Measurements from ENCODE around the gene HPDL.

HPDL gene

DNA sequence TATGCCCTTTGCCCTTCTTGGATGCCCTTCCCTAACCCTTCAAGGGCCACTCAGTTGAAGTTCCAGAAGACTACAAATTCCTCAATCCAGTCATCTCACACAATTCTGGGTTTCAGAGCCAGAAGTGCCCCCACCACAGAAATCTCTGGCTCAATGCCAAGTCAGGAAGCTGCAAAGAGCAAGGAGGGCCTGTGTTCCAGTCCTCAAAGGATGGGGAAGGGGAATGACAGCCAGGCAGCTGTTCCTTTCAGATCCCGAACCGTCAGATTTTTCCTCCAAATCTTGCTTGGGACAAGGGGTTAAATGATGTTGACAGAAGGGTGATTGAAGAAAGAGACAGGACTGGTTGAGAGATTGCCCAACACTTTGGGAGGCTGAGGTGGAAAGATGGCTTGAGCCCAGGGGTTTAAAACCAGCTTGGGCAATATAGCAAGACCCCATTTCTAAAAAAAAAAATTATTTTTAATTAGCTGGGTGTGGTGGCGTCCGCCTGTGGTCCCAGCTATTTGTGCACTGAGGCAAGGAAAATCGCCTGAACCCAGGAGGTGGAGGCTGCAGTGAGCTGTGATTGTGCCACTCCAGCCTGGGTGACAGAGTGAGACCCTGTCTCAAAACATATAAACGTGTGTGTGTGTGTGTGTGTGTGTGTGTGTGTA is 716 bp upstream of the HPDL start:
- DNase-seq, result no peak

GRCh38 chr1:45327644-45328515 is 1.2 kb downstream of the HPDL start:
- DNase-seq, result no peak

DNA sequence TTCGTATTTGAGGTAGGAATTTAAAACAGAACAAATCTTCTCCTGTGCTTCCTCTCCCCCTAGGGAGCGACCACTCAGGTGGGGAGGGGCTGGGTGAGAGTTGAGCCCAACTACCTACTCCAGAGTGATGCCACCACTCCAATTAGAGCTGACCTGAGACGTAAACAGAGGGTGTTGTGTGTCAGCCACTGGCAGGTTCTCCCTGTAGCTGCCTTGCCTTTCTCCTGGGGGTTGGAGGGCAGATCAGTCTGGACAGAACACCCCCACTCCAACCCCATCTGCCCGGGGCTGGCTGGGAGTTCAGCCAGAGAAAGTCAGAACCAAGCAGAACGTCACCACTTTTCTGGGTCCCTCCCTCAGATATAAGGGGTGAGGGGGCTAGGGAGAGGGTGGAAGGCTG is 2.0 kb downstream of the HPDL start:
- no peak for DNase-seq

DNA sequence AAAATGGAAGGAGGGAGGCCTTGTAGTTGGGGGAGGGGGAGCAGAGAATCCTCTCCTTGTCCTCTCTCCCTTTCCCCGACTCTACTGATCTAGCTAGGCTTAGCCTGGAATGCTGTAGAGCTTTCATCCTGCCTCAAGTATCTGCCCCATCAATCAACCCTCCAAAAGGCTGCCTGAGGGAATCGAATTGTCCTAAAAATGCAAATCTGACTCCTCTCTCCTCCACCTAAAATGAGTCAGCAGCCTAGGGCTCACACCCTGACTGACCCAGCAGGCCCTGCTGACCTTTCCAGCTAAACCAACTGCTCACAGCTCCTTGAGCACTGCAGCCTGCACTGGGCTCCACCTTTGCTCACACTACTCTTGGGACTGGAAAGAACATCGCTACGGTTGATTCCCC is 2.8 kb downstream of the HPDL start:
- DNase-seq, result no peak

GRCh38 chr1:45331436-45332345 is 5.0 kb downstream of the HPDL start:
- no peak for DNase-seq

DNA sequence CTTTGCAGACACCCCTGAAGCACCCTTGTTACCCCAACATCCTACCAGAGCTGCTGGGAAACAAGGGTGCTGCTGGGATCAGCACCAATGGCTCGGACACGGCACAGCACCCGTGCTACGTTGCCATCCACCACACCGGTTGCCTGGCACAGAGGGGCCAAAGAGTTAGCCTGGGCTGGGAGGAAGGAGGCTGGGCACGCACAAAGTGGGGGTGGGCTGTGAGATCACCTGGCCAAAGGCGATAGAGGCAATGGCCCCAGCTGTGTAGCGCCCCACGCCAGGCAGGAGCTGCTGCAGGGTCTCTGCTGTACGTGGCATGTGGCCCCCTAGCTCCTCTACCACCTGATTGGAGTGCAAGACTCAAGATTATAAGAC is 5.6 kb downstream of the HPDL start:
- no peak for DNase-seq

DNA sequence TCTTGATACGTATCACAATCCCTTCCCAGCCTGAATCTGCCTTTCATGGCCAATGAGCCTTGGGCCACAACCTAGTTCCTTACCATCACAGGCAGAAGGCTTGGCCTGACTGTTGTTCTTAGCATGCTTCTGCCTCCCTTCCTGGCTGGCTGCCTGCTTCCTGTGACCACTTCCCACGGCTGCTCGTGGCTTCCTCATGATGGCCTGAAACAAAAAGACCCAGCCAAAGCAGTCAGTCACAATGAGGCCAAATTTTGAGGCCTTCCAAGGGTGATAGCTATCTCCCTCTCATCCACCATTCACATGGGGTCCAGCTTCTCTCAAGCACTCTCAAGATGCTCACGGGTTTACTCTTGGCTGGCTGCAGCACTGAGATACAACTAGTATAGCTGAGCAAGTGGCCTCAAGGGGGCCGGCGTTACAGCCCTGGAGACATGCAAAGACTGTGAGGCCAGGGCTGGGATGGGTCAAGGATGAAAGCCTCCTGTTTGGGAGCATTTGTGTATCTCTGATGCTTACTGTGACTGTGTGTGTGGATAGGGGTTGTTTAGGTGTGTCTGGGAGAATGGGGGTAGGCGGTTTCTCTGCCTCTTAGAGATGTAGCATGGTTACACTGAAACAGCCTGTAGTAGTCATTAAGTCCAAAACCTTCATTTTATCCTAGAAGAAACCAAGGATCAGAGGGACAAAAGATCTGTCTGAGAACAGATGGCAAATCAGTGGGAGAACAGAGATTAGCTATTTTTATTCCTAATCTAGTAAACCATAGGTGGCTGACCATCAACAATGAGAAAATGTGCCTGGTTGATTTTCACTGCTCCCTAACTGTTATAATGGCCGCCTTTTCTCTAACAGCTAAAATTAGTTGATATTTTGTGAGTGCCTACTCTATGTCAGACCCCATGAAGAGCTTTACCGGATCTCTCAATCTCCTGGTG is 7.9 kb downstream of the HPDL start:
- DNase-seq, result no peak

GRCh38 chr1:45335855-45336324 is 9.2 kb downstream of the HPDL start:
- no peak for DNase-seq

GRCh38 chr1:45337630-45338325 is 11.1 kb downstream of the HPDL start:
- no peak for DNase-seq

DNA sequence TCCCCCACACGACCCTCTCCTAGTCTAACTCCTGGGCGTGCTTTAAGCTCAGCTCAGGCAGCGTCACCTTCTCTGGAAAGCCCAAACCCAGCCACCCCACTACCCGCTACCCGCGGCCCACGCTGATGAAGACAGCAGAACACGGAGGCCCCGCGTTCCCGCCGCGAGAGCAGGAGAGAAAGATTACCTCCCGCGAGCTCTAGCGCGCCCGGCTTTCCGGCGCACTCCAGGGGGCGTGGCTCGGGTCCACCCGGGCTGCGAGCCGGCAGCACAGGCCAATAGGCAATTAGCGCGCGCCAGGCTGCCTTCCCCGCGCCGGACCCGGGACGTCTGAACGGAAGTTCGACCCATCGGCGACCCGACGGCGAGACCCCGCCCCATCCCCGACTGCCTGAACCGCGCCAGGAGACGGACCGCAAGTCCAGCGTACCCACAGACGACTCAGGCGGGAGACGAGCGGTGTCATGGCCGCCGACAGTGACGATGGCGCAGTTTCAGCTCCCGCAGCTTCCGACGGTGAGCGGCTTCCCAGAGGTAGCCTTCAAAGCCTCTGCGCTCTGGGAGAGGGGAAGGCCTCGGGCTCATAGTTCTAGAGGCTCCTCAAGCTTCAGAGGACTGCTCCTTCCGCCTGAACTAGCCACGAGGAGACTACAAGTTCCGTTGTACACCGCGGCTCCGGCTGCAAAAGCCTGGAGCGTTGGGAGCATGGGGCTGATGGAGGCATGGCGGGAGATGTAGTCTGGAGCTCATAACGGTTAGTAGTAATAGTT is 13.3 kb downstream of the HPDL start, which contains the start of the genes MUTYH and TOE1:
Gene MUTYH, minus strand, starts transcription at position 652 of the 770 bp plus-strand sequence. CDS start 5,935 bp downstream, outside the sequence.
Gene TOE1, plus strand, starts transcription at position 382 of the 770 bp plus-strand sequence. Its CDS starts 83 bp downstream, at position 465.
- DNase-seq, result peak; percentile 87

DNA sequence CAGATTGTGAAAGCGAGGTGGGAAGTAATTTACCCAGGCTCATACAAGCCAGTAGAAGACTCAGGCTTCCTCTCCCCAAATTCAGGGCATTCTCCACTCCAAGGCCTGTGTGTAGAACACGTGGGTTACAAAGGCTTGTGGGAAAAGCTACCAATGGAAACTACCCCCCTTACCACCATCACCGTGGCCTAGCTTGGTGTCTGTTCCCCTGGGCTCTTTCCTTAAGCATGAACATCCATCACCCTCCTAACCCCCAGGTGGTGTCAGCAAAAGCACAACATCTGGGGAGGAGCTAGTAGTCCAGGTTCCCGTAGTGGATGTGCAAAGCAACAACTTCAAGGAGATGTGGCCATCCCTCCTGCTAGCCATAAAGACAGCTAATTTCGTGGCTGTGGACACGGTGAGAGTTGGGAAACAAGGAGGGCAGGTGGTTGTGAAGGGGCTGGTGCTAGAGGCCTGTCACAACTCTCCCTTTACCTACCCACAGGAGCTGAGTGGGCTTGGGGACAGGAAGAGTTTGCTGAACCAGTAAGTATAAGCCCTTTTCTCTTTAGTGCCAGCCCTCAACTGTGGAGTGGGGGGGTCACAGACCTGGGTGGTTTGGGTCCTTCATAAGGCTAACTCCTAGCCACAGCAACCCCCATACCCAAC is 14.2 kb downstream of the HPDL start:
- DNase-seq, result no peak

- DNase-seq, result no peak
Measured at GRCh38 chr1:45344499-45344898, 17.8 kb downstream of the HPDL start.

- no peak for DNase-seq
Measured at GRCh38 chr1:45345014-45345413, 18.3 kb downstream of the HPDL start.

- no peak for DNase-seq
Measured at GRCh38 chr1:45346473-45346872, 19.8 kb downstream of the HPDL start.

GRCh38 chr1:45348020-45348419 is 21.3 kb downstream of the HPDL start:
- DNase-seq, result no peak

DNA sequence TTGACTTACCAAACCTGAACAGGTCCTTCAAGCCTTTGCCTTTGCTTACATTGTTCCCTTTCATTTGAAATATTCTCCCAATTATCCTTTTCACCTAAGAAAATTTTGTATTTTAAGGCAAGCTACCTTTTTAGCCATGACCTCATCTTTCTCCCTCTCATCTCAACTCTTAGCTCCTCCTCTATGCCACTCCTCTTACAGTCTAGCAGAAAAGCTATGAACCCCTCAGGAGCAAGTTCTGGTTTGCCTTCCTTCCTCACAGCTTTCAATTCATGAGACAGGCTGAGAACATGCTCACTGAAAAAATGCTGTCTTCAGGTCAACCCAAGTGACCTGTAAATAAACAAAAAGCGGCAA is 21.9 kb downstream of the HPDL start:
- DNase-seq, result no peak

DNA sequence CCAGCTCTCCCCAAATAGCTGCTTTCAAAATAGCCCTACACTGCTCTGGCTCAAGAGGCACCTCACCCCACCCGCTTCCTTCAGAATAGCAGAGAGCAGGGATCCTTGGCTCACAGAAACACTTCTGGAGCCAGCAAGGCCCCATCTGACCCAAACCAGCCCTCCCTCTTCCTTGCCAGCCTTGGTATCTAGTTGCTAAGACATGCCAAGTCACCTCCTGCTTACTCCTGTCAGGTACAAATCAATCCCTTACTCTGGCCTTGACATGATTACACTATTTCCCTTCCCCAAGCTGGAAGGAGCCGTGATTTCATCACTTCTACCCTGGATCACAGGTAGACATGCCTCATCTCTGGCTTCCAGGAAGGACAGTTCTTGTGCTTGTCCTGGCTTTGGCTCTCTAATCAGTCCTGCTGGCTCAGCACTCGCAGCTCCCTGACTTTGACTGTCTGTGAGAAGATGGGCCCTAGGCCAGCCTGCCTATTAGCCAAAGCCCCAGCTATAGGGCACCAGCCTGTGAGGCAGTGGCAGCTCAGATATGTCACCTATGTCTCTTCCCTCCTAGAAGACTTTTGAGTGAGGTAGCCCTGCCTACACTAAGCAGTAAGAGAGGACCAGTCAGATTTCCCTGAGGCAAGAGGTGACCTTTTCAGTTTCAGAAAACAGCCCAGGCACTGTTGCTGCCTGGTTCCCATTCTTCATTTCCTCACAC is 22.4 kb downstream of the HPDL start:
- DNase-seq, result no peak

DNA sequence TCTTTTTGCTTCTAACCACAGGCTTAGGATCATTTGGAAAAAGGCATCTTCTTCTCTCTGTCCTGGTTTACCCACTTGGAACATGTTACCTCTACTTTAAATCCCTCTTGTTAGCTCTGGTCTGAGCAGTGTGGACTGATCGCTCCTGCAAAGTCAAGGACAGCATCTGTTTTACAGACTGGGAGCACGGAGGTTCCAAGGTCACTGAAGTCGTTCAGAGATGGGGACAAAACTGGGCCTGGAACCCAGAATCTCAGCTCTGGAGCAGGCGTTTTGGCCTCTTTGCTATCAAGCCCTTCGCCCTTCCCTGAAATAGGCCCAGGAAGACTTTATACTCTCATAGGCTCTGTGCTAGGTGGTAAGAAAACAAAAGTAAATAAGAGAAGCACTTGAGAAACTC is 24.8 kb downstream of the HPDL start:
- DNase-seq, result no peak

DNA sequence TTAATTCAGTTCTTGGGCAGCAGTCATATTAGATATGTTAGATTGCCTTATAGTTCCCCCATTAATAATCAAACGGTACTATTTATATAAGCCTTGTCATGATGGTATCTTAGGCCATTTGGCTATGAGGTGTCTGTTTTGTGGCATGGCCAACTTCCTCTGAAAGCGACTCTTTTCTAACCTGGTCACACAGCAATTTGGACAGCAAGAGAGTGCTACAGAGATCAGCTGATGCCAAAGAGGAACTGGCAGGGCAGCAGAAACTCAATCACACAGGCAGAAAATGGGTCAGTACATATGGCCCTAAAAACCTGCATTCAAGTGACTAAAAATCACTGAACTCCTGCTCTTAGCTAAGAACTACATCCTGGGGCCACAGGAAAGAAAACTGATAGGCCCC is 27.0 kb downstream of the HPDL start:
- DNase-seq, result no peak
